ENCODE results near the gene WDFY4. TPM values are rescaled to one million over a fixed set of nuclear protein-coding genes. Genes with fewer than 3 reads are reported as not detected.

The WDFY4 gene
- polyA plus RNA-seq, 2 of the 4 experiments (the other 2 are of a cell fraction) = not detected

DNA sequence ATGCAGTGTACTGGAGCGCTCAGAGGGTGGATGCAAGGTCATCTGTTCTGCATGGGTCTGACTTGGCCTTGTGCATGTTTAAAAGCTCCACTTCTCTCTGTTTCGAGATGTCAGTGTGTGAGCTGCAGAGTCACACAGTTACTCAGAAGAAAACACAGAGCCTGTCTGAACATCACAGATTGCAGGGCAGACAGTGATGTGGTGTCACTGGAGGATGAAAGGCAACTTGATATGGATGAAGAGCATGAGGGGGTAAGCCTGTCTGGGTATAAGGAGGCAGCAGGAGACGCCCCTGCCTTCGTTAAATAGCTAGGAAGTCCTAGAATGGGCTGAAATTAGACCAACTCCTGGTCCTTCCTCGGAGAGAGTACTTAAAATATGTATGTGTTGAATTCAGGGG lies 322.5 kb downstream of the WDFY4 start:
- H3K4me1 ChIP-seq = no peaks in the 10 kb centered on the region
- H3K4me2 ChIP-seq = no peak overlapping the region
- no peak for FAIRE-seq
- ATAC-seq = no peak
- H3K27ac ChIP-seq = no peak overlapping the region
- ChIA-PET POLR2A (no interaction called here), CTCF (interaction anchor here (1.1 to 1.6 kb wide), 2 partner anchors 8 to 9 kb away, joined by 3 to 4 read pairs; no protein-coding TSS in a partner anchor)
- H3K9me3 ChIP-seq = no peaks in the 10 kb centered on the region
- WGBS (ENCODE audit: missing lambda C conversion rate) = 25% methylated on average over 5 of the region's 5 CpGs
- TF ChIP-seq RNF2 (IDR thresholded peaks at IDR 0.05; ENCODE audit: borderline replicate concordance, low read depth) = no peak
- TF ChIP-seq HDAC2 (IDR thresholded peaks at IDR 0.05) = no peak
- TF ChIP-seq CBX2 (IDR thresholded peaks at IDR 0.05; ENCODE audit: borderline replicate concordance, low read depth) = no peak
- TF ChIP-seq, protein P1, sequence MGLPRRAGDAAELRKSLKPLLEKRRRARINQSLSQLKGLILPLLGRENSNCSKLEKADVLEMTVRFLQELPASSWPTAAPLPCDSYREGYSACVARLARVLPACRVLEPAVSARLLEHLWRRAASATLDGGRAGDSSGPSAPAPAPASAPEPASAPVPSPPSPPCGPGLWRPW (IDR thresholded peaks at IDR 0.05) = no peak
- TF ChIP-seq CEBPB (IDR thresholded peaks at IDR 0.05) = no peak
- TF ChIP-seq, protein P2, sequence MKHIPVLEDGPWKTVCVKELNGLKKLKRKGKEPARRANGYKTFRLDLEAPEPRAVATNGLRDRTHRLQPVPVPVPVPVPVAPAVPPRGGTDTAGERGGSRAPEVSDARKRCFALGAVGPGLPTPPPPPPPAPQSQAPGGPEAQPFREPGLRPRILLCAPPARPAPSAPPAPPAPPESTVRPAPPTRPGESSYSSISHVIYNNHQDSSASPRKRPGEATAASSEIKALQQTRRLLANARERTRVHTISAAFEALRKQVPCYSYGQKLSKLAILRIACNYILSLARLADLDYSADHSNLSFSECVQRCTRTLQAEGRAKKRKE (CRISPR knock-in tag; IDR thresholded peaks at IDR 0.05; ENCODE audit: low read depth) = no peak
- no peak for TF ChIP-seq ZFP36 (IDR thresholded peaks at IDR 0.05; ENCODE audit: borderline replicate concordance, partially characterized antibody)
- TF ChIP-seq CHD4 (IDR thresholded peaks at IDR 0.05; ENCODE audit: borderline replicate concordance) = no peak
- TF ChIP-seq ZC3H11A (IDR thresholded peaks at IDR 0.05) = no peak
- TF ChIP-seq, protein P3, sequence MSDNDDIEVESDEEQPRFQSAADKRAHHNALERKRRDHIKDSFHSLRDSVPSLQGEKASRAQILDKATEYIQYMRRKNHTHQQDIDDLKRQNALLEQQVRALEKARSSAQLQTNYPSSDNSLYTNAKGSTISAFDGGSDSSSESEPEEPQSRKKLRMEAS (IDR thresholded peaks at IDR 0.05) = no peak
- no peak for TF ChIP-seq EHMT2 (IDR thresholded peaks at IDR 0.05; ENCODE audit: low read depth)
- no peak for TF ChIP-seq ZNF302 (CRISPR knock-in tag; IDR thresholded peaks at IDR 0.05)
- TF ChIP-seq, protein P4, sequence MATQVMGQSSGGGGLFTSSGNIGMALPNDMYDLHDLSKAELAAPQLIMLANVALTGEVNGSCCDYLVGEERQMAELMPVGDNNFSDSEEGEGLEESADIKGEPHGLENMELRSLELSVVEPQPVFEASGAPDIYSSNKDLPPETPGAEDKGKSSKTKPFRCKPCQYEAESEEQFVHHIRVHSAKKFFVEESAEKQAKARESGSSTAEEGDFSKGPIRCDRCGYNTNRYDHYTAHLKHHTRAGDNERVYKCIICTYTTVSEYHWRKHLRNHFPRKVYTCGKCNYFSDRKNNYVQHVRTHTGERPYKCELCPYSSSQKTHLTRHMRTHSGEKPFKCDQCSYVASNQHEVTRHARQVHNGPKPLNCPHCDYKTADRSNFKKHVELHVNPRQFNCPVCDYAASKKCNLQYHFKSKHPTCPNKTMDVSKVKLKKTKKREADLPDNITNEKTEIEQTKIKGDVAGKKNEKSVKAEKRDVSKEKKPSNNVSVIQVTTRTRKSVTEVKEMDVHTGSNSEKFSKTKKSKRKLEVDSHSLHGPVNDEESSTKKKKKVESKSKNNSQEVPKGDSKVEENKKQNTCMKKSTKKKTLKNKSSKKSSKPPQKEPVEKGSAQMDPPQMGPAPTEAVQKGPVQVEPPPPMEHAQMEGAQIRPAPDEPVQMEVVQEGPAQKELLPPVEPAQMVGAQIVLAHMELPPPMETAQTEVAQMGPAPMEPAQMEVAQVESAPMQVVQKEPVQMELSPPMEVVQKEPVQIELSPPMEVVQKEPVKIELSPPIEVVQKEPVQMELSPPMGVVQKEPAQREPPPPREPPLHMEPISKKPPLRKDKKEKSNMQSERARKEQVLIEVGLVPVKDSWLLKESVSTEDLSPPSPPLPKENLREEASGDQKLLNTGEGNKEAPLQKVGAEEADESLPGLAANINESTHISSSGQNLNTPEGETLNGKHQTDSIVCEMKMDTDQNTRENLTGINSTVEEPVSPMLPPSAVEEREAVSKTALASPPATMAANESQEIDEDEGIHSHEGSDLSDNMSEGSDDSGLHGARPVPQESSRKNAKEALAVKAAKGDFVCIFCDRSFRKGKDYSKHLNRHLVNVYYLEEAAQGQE (IDR thresholded peaks at IDR 0.05) = no peak
- no peak for TF ChIP-seq BHLHE40 (IDR thresholded peaks at IDR 0.05; ENCODE audit: low read depth, low read length)
- no peak overlapping the region for H3K4me3 ChIP-seq
- no peak for DNase-seq (ENCODE audit: low read depth in 1 of 2, low spot score in 1 of 2)

DNA sequence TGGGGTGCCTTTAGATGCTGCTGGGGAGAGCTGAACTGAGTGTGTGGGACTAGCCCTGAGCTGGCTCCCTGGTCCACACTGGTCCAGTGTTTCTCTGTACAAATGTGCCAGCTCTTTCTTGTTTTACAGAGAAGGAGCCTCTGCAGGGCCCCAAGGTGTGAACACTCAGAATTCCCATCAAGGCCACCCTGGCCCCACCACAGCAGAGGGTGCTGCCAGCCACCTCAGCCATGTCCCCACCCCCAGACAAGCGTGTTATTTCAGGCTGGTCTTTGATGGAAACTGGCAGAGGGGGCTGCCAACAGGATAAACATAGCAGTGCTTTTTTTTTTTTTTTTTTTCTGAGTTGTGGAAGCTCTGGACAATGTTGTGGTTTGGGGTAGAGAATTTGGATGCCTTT lies 323.4 kb downstream of the WDFY4 start:
- ATAC-seq (no peak), FAIRE-seq (no peak), DNase-seq (ENCODE audit: low read depth in 1 of 2, low spot score in 1 of 2) (no peak)
- H3K4me3 ChIP-seq = no peak overlapping the region
- POLR2A ChIA-PET = no interaction called here
- no peaks in the 10 kb centered on the region for H3K4me1 ChIP-seq
- H3K27ac ChIP-seq = no peak overlapping the region
- no peak overlapping the region for H3K4me2 ChIP-seq
- H3K9me3 ChIP-seq = no peaks in the 10 kb centered on the region
- TF ChIP-seq, protein P5, sequence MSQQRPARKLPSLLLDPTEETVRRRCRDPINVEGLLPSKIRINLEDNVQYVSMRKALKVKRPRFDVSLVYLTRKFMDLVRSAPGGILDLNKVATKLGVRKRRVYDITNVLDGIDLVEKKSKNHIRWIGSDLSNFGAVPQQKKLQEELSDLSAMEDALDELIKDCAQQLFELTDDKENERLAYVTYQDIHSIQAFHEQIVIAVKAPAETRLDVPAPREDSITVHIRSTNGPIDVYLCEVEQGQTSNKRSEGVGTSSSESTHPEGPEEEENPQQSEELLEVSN (IDR thresholded peaks at IDR 0.05; ENCODE audit: borderline replicate concordance, low read depth) = no peak
- TF ChIP-seq, protein P6, sequence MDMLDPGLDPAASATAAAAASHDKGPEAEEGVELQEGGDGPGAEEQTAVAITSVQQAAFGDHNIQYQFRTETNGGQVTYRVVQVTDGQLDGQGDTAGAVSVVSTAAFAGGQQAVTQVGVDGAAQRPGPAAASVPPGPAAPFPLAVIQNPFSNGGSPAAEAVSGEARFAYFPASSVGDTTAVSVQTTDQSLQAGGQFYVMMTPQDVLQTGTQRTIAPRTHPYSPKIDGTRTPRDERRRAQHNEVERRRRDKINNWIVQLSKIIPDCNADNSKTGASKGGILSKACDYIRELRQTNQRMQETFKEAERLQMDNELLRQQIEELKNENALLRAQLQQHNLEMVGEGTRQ (IDR thresholded peaks at IDR 0.05) = no peak
- no peak for TF ChIP-seq ZC3H11A (IDR thresholded peaks at IDR 0.05)
- TF ChIP-seq RAD21 (conservative IDR thresholded peaks at IDR 0.05 in 1 of 2, IDR thresholded peaks at IDR 0.05 in 1 of 2) = no peak
- no peak for TF ChIP-seq ZNF302 (CRISPR knock-in tag; IDR thresholded peaks at IDR 0.05)
- WGBS (ENCODE audit: missing lambda C conversion rate) = 20% methylated on average over 1 of the region's 1 CpG
- CTCF ChIA-PET = interaction anchor here (0.6 to 1.6 kb wide), 2 partner anchors 10 to 181 kb away, joined by 3 to 4 read pairs; no protein-coding TSS in a partner anchor
